ENCODE results near the gene ZRSR2. TPM values are rescaled to one million over a fixed set of nuclear protein-coding genes. Genes with fewer than 3 reads are reported as not detected.
A peak's percentile ranks its signal among the peaks of the same experiment; 100 is the strongest.

The ZRSR2 gene
- total and polyA plus RNA-seq, 9 of the 15 experiments (the other 6 are each of a cell fraction or from before 2014, with no cell fraction given): 3.5 to 19.5 (median 8.6) TPM

DNA sequence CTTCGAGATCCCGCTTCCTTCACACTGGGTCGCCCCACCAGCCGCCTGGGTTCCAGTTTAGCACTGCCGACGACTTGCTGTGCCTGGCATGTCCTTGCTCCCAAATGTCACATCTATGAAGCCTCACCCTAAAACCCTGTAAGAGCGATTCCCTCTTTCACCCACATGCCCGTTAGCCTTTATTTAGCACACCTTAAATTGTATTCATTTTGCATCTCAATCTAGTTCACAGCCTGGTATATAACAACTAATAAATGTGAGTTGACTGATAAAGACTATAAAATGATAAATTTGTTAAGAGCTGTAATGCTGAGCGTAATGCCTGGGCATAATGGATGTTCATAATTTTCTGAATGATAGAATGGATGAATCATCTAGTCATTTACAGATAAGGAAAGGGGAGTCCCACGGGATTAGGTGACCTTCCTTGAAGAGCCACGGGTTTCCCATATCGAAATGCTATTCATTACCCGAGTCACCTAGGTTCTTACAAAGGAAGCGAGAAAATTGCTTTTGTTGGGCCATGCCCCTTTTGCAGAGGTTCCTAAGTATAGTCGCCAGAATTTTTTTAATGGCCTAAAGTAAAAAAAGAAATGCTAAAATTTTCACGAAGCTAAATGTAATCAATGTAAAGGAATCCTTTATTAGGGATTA is 65.4 kb downstream of the ZRSR2 start (continued):
- TF ChIP-seq FOSL1 (tag; conservative IDR thresholded peaks at IDR 0.05): peak; percentile 78
- TF ChIP-seq ZNF518B (CRISPR knock-in tag; IDR thresholded peaks at IDR 0.05): no peak
- TF ChIP-seq ZNF75A (CRISPR knock-in tag; IDR thresholded peaks at IDR 0.05): no peak
- TF ChIP-seq ZNF143 (CRISPR knock-in tag; IDR thresholded peaks at IDR 0.05): no peak
- TF ChIP-seq TEAD1 (CRISPR knock-in tag; IDR thresholded peaks at IDR 0.05): no peak
- TF ChIP-seq, protein P1, sequence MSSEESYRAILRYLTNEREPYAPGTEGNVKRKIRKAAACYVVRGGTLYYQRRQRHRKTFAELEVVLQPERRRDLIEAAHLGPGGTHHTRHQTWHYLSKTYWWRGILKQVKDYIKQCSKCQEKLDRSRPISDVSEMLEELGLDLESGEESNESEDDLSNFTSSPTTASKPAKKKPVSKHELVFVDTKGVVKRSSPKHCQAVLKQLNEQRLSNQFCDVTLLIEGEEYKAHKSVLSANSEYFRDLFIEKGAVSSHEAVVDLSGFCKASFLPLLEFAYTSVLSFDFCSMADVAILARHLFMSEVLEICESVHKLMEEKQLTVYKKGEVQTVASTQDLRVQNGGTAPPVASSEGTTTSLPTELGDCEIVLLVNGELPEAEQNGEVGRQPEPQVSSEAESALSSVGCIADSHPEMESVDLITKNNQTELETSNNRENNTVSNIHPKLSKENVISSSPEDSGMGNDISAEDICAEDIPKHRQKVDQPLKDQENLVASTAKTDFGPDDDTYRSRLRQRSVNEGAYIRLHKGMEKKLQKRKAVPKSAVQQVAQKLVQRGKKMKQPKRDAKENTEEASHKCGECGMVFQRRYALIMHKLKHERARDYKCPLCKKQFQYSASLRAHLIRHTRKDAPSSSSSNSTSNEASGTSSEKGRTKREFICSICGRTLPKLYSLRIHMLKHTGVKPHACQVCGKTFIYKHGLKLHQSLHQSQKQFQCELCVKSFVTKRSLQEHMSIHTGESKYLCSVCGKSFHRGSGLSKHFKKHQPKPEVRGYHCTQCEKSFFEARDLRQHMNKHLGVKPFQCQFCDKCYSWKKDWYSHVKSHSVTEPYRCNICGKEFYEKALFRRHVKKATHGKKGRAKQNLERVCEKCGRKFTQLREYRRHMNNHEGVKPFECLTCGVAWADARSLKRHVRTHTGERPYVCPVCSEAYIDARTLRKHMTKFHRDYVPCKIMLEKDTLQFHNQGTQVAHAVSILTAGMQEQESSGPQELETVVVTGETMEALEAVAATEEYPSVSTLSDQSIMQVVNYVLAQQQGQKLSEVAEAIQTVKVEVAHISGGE (CRISPR knock-in tag; IDR thresholded peaks at IDR 0.05): peak in 1 of 3 experiments; percentile 35; a peak in 1 of 6 replicates
- TF ChIP-seq, protein P2, sequence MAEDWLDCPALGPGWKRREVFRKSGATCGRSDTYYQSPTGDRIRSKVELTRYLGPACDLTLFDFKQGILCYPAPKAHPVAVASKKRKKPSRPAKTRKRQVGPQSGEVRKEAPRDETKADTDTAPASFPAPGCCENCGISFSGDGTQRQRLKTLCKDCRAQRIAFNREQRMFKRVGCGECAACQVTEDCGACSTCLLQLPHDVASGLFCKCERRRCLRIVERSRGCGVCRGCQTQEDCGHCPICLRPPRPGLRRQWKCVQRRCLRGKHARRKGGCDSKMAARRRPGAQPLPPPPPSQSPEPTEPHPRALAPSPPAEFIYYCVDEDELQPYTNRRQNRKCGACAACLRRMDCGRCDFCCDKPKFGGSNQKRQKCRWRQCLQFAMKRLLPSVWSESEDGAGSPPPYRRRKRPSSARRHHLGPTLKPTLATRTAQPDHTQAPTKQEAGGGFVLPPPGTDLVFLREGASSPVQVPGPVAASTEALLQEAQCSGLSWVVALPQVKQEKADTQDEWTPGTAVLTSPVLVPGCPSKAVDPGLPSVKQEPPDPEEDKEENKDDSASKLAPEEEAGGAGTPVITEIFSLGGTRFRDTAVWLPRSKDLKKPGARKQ (CRISPR knock-in tag; IDR thresholded peaks at IDR 0.05): no peak
- TF ChIP-seq NCOA6 (IDR thresholded peaks at IDR 0.05): no peak
- TF ChIP-seq, protein P3, sequence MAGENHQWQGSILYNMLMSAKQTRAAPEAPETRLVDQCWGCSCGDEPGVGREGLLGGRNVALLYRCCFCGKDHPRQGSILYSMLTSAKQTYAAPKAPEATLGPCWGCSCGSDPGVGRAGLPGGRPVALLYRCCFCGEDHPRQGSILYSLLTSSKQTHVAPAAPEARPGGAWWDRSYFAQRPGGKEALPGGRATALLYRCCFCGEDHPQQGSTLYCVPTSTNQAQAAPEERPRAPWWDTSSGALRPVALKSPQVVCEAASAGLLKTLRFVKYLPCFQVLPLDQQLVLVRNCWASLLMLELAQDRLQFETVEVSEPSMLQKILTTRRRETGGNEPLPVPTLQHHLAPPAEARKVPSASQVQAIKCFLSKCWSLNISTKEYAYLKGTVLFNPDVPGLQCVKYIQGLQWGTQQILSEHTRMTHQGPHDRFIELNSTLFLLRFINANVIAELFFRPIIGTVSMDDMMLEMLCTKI (IDR thresholded peaks at IDR 0.05; ENCODE audit: partially characterized antibody): no peak
- TF ChIP-seq, protein P4, sequence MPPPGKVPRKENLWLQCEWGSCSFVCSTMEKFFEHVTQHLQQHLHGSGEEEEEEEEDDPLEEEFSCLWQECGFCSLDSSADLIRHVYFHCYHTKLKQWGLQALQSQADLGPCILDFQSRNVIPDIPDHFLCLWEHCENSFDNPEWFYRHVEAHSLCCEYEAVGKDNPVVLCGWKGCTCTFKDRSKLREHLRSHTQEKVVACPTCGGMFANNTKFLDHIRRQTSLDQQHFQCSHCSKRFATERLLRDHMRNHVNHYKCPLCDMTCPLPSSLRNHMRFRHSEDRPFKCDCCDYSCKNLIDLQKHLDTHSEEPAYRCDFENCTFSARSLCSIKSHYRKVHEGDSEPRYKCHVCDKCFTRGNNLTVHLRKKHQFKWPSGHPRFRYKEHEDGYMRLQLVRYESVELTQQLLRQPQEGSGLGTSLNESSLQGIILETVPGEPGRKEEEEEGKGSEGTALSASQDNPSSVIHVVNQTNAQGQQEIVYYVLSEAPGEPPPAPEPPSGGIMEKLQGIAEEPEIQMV (tag; conservative IDR thresholded peaks at IDR 0.05; ENCODE audit: low read depth): no peak
- no peak for TF ChIP-seq ZFX (CRISPR knock-in tag; IDR thresholded peaks at IDR 0.05)
- TF ChIP-seq IFI16 (CRISPR knock-in tag; IDR thresholded peaks at IDR 0.05): no peak
- no peak for TF ChIP-seq ZNF274 (IDR thresholded peaks at IDR 0.05; ENCODE audit: borderline replicate concordance, low read depth, low read length)
- TF ChIP-seq HNRNPLL (IDR thresholded peaks at IDR 0.05; ENCODE audit: low read depth, low read length, poor library complexity, severe bottlenecking): no peak
